ENCODE results near the gene DUSP5.

The DUSP5 gene, protein sequence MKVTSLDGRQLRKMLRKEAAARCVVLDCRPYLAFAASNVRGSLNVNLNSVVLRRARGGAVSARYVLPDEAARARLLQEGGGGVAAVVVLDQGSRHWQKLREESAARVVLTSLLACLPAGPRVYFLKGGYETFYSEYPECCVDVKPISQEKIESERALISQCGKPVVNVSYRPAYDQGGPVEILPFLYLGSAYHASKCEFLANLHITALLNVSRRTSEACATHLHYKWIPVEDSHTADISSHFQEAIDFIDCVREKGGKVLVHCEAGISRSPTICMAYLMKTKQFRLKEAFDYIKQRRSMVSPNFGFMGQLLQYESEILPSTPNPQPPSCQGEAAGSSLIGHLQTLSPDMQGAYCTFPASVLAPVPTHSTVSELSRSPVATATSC

GRCh38 chr10:110497438-110498086 is at the start of gene DUSP5:
Gene DUSP5 (plus strand): TSS chr10:110497907. CDS start chr10:110498122, 215 bp downstream.
- no peak for DNase-seq (ENCODE audit: low read depth, low spot score)
- Histone ChIP-seq H3K27me3 (ENCODE audit: control insufficient read depth, insufficient read depth, low read length) (no peaks in the 10 kb centered on the region; the same call in 1 of the 2 replicates), H3K9me3 (ENCODE audit: control insufficient read depth, insufficient read depth, low read length) (no peaks in the 10 kb centered on the region), H3K36me3 (ENCODE audit: control insufficient read depth, insufficient read depth, low read length) (no peaks in the 10 kb centered on the region), H3K4me3 (ENCODE audit: low read length) (peak within 1 kb of the TSS; percentile 74), H3K4me1 (ENCODE audit: control insufficient read depth, insufficient read depth, low read length) (peaks cover 12% of the 10 kb centered on the region; the same call in 1 of the 2 replicates), H3K27ac (ENCODE audit: low read length) (no peak within 1 kb of the TSS)
- WGBS (ENCODE audit: insufficient coverage, insufficient read length) = no CpG with 5 or more reads among the region's 98 CpGs

- WGBS (ENCODE audit: insufficient coverage, insufficient read length) = no CpG with 5 or more reads among the region's 3 CpGs
- Histone ChIP-seq H3K4me1 (ENCODE audit: control insufficient read depth, insufficient read depth, low read length) (no peaks in the 10 kb centered on the region), H3K27me3 (ENCODE audit: control insufficient read depth, insufficient read depth, low read length) (no peaks in the 10 kb centered on the region), H3K4me3 (ENCODE audit: low read length) (no peak overlapping the region), H3K9me3 (ENCODE audit: control insufficient read depth, insufficient read depth, low read length) (no peaks in the 10 kb centered on the region), H3K27ac (ENCODE audit: low read length) (no peak overlapping the region), H3K36me3 (ENCODE audit: control insufficient read depth, insufficient read depth, low read length) (no peaks in the 10 kb centered on the region)
- no peak for DNase-seq (ENCODE audit: low read depth, low spot score)
Observed at GRCh38 chr10:110448682-110449418, 48.9 kb upstream of the DUSP5 start.

- Histone ChIP-seq H3K27me3 (ENCODE audit: control insufficient read depth, insufficient read depth, low read length) (no peaks in the 10 kb centered on the region), H3K4me1 (ENCODE audit: control insufficient read depth, insufficient read depth, low read length) (no peaks in the 10 kb centered on the region), H3K27ac (ENCODE audit: low read length) (no peak overlapping the region), H3K36me3 (ENCODE audit: control insufficient read depth, insufficient read depth, low read length) (no peaks in the 10 kb centered on the region), H3K9me3 (ENCODE audit: control insufficient read depth, insufficient read depth, low read length) (no peaks in the 10 kb centered on the region), H3K4me3 (ENCODE audit: low read length) (no peak overlapping the region)
- no peak for DNase-seq (ENCODE audit: low read depth, low spot score)
- WGBS (ENCODE audit: insufficient coverage, insufficient read length) = no CpG with 5 or more reads among the region's 3 CpGs
Observed at GRCh38 chr10:110455446-110455845, 42.3 kb upstream of the DUSP5 start.

GRCh38 chr10:110456046-110456445 is 41.7 kb upstream of the DUSP5 start:
- no peaks in the 10 kb centered on the region for H3K36me3 ChIP-seq (ENCODE audit: control insufficient read depth, insufficient read depth, low read length)
- no peak overlapping the region for H3K27ac ChIP-seq (ENCODE audit: low read length)
- DNase-seq (ENCODE audit: low read depth, low spot score) = no peak
- no peaks in the 10 kb centered on the region for H3K9me3 ChIP-seq (ENCODE audit: control insufficient read depth, insufficient read depth, low read length)
- no peak overlapping the region for H3K4me3 ChIP-seq (ENCODE audit: low read length)
- no CpG with 5 or more reads among the region's 1 CpG for WGBS (ENCODE audit: insufficient coverage, insufficient read length)
- no peaks in the 10 kb centered on the region for H3K27me3 ChIP-seq (ENCODE audit: control insufficient read depth, insufficient read depth, low read length)
- no peaks in the 10 kb centered on the region for H3K4me1 ChIP-seq (ENCODE audit: control insufficient read depth, insufficient read depth, low read length)

GRCh38 chr10:110456523-110457091 is 41.1 kb upstream of the DUSP5 start:
- no peaks in the 10 kb centered on the region for H3K4me1 ChIP-seq (ENCODE audit: control insufficient read depth, insufficient read depth, low read length)
- no peak overlapping the region for H3K4me3 ChIP-seq (ENCODE audit: low read length)
- DNase-seq (ENCODE audit: low read depth, low spot score) = no peak
- no peaks in the 10 kb centered on the region for H3K27me3 ChIP-seq (ENCODE audit: control insufficient read depth, insufficient read depth, low read length)
- H3K36me3 ChIP-seq (ENCODE audit: control insufficient read depth, insufficient read depth, low read length) = no peaks in the 10 kb centered on the region
- no peaks in the 10 kb centered on the region for H3K9me3 ChIP-seq (ENCODE audit: control insufficient read depth, insufficient read depth, low read length)
- H3K27ac ChIP-seq (ENCODE audit: low read length) = no peak overlapping the region
- WGBS (ENCODE audit: insufficient coverage, insufficient read length) = no CpG with 5 or more reads among the region's 3 CpGs

GRCh38 chr10:110457851-110458250 is 39.9 kb upstream of the DUSP5 start:
- no peaks in the 10 kb centered on the region for H3K9me3 ChIP-seq (ENCODE audit: control insufficient read depth, insufficient read depth, low read length)
- H3K27ac ChIP-seq (ENCODE audit: low read length) = no peak overlapping the region
- H3K36me3 ChIP-seq (ENCODE audit: control insufficient read depth, insufficient read depth, low read length) = no peaks in the 10 kb centered on the region
- H3K4me1 ChIP-seq (ENCODE audit: control insufficient read depth, insufficient read depth, low read length) = no peaks in the 10 kb centered on the region
- no peak for DNase-seq (ENCODE audit: low read depth, low spot score)
- H3K27me3 ChIP-seq (ENCODE audit: control insufficient read depth, insufficient read depth, low read length) = no peaks in the 10 kb centered on the region
- no CpG with 5 or more reads among the region's 9 CpGs for WGBS (ENCODE audit: insufficient coverage, insufficient read length)
- H3K4me3 ChIP-seq (ENCODE audit: low read length) = no peak overlapping the region

DNA sequence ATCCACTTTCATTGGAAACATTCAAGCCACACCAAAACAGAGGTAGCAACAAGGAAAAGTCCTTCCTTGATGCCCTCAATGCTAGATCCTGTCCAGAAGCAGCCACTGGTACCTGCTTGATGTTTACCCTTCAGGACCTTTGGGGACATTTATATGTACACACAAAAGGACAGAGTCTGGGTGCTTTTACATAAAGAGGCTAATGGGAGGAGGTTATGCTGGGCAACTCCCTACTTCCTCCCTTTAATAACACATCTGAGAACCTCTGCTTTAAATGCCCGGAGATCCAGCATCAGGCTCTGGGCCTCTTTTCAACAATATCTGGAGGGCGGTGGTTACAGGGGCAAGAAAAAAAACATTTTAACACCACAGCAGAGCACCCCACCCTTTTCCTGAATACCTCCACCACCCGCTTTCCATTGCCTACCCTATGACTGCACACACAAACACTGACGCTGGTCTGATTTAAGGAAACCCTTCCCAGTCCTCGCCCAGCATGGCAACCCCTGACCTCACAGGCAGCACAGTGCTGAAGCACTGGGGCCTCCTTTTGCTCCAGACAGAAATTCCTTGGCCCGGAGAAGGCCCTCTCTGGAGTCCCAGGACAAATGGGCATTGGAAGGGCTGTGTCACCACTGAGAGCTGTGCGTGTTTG is 39.3 kb upstream of the DUSP5 start:
- no peaks in the 10 kb centered on the region for H3K27me3 ChIP-seq (ENCODE audit: control insufficient read depth, insufficient read depth, low read length)
- H3K4me1 ChIP-seq (ENCODE audit: control insufficient read depth, insufficient read depth, low read length) = no peaks in the 10 kb centered on the region
- no CpG with 5 or more reads among the region's 7 CpGs for WGBS (ENCODE audit: insufficient coverage, insufficient read length)
- no peak overlapping the region for H3K27ac ChIP-seq (ENCODE audit: low read length)
- no peak overlapping the region for H3K4me3 ChIP-seq (ENCODE audit: low read length)
- no peaks in the 10 kb centered on the region for H3K36me3 ChIP-seq (ENCODE audit: control insufficient read depth, insufficient read depth, low read length)
- no peak for DNase-seq (ENCODE audit: low read depth, low spot score)
- H3K9me3 ChIP-seq (ENCODE audit: control insufficient read depth, insufficient read depth, low read length) = no peaks in the 10 kb centered on the region

DNA sequence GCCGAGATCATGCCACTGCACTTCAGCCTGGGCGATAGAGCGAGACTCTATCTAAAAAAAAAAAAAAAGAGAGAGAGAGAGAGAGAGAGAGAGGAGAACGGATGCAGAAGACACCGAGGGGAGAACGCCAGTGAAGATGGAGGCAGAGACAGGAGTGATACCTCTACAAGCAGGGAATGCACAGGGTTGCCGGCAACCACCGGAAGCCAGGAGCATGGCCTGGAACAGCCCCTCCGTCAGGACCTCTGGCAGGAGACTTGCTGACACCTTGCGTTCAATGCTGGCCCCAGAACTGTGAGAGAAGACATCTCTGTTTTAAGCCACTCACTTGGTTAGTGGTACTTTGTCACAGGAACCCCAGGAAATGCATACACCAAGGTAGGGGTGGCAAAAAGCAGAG is 38.1 kb upstream of the DUSP5 start:
- H3K36me3 ChIP-seq (ENCODE audit: control insufficient read depth, insufficient read depth, low read length) = no peaks in the 10 kb centered on the region
- no peaks in the 10 kb centered on the region for H3K9me3 ChIP-seq (ENCODE audit: control insufficient read depth, insufficient read depth, low read length)
- no peak for DNase-seq (ENCODE audit: low read depth, low spot score)
- no CpG with 5 or more reads among the region's 10 CpGs for WGBS (ENCODE audit: insufficient coverage, insufficient read length)
- H3K27me3 ChIP-seq (ENCODE audit: control insufficient read depth, insufficient read depth, low read length) = no peaks in the 10 kb centered on the region
- H3K27ac ChIP-seq (ENCODE audit: low read length) = no peak overlapping the region
- no peaks in the 10 kb centered on the region for H3K4me1 ChIP-seq (ENCODE audit: control insufficient read depth, insufficient read depth, low read length)
- H3K4me3 ChIP-seq (ENCODE audit: low read length) = no peak overlapping the region

DNA sequence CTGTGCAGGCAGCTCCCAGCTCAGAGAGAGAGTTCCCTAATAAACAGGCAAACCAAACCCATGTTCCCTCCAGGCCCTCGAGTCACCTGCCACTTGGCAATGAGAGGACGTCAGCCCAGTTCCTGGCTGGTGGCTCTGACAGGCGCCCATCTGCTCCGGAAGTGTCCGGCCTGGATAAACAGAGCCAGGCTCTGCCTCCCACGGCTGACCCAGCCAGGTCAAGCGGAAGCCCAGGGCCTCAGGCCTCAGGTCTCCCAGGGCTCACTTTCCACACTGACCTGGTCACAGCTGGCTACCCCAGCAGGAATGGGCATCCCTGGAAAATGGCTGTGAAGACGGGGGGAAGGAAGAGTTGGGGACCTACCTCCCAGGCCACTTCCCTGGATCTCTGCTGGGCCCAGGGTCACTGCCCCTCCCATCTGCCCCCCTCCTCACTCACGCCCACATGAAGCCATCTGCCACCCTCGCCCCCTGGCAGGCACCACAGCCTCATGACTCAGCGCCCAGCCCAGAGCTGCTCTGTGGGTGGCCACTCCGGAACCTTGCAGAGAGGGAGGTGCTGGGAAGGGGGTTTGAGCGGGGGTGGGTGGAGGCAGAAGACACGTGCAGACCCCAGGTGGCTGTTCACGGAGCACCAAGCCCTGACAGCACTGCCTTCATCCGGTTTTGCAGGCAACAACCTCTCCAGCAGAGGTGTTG is 37.4 kb upstream of the DUSP5 start:
- no peaks in the 10 kb centered on the region for H3K36me3 ChIP-seq (ENCODE audit: control insufficient read depth, insufficient read depth, low read length)
- H3K27me3 ChIP-seq (ENCODE audit: control insufficient read depth, insufficient read depth, low read length) = no peaks in the 10 kb centered on the region
- no CpG with 5 or more reads among the region's 16 CpGs for WGBS (ENCODE audit: insufficient coverage, insufficient read length)
- no peak overlapping the region for H3K27ac ChIP-seq (ENCODE audit: low read length)
- no peaks in the 10 kb centered on the region for H3K9me3 ChIP-seq (ENCODE audit: control insufficient read depth, insufficient read depth, low read length)
- no peak for DNase-seq (ENCODE audit: low read depth, low spot score)
- no peak overlapping the region for H3K4me3 ChIP-seq (ENCODE audit: low read length)
- no peaks in the 10 kb centered on the region for H3K4me1 ChIP-seq (ENCODE audit: control insufficient read depth, insufficient read depth, low read length)

Data from iPS DF 6.9 (cell line).